ENCODE measurements around the gene CYP3A5.
"Not testable (repeated sequence)": the region's sequence is repeated elsewhere in the genome, so short reads cannot be mapped to it uniquely, and the experiment has no call there.

CYP3A5 gene

GRCh38 chr7:99679400-99680191 lies at the start of gene CYP3A5:
Gene CYP3A5, minus strand, starts transcription at chr7:99679996. Its CDS starts 100 bp downstream, at chr7:99679896.
- DNase-seq = peak; percentile 6

GRCh38 chr7:99728615-99729014 lies 48.8 kb upstream of the CYP3A5 start:
- DNase-seq = no peak

- not testable (repeated sequence) for DNase-seq
Measured at GRCh38 chr7:99723201-99723600, 43.4 kb upstream of the CYP3A5 start.

- DNase-seq = no peak
Measured at GRCh38 chr7:99720800-99721595, 41.2 kb upstream of the CYP3A5 start.

- no peak for DNase-seq
Measured at GRCh38 chr7:99719996-99720769, 40.4 kb upstream of the CYP3A5 start.

- no peak for DNase-seq
Measured at GRCh38 chr7:99713995-99714570, 34.3 kb upstream of the CYP3A5 start.

- no peak for DNase-seq
Measured at GRCh38 chr7:99709838-99710578, 30.2 kb upstream of the CYP3A5 start.

GRCh38 chr7:99709260-99709659 lies 29.5 kb upstream of the CYP3A5 start:
- DNase-seq = no peak

- DNase-seq = peak; percentile 11
Measured at GRCh38 chr7:99707096-99707495, 27.3 kb upstream of the CYP3A5 start.

- DNase-seq = no peak
Measured at GRCh38 chr7:99699946-99700345, 20.1 kb upstream of the CYP3A5 start.

- DNase-seq = not testable (repeated sequence)
Measured at GRCh38 chr7:99698867-99699730, 19.3 kb upstream of the CYP3A5 start.

- no peak for DNase-seq
Measured at GRCh38 chr7:99694912-99695304, 15.1 kb upstream of the CYP3A5 start.

- DNase-seq = no peak
Measured at GRCh38 chr7:99694201-99694911, 14.6 kb upstream of the CYP3A5 start.

- DNase-seq = peak; percentile 6
Measured at GRCh38 chr7:99693427-99694200, 13.8 kb upstream of the CYP3A5 start.

- DNase-seq = no peak
Measured at GRCh38 chr7:99693100-99693426, 13.3 kb upstream of the CYP3A5 start.

- DNase-seq = not testable (repeated sequence)
Measured at GRCh38 chr7:99692563-99692962, 12.8 kb upstream of the CYP3A5 start.

- not testable (repeated sequence) for DNase-seq
Measured at GRCh38 chr7:99691658-99692057, 11.9 kb upstream of the CYP3A5 start.

GRCh38 chr7:99690918-99691317 lies 11.1 kb upstream of the CYP3A5 start:
- not testable (repeated sequence) for DNase-seq

- DNase-seq = not testable (repeated sequence)
Measured at GRCh38 chr7:99685871-99686608, 6.2 kb upstream of the CYP3A5 start.

Measured in retina (tissue), 1 donor.